GM12801 (cell line): Measurements from ENCODE around the gene ASIC2.
A peak's percentile ranks its signal among the peaks of the same experiment; 100 is the strongest.

Source experiments
- CTCF ChIP-seq: IDR thresholded peaks from one replicate; pipeline ENCODE4 v1.5.1; 2011; ENCODE audit warnings: control low read depth; ENCODE audit not compliant: insufficient read length; ENCODE audit errors: extremely low read depth

ASIC2 gene

GRCh38 chr17:33050611-33051140 is 242.4 kb downstream of the ASIC2 start:
- TF ChIP-seq CTCF: no peak

- peak; percentile 86 for TF ChIP-seq CTCF
Measured at GRCh38 chr17:33049781-33050414, 243.2 kb downstream of the ASIC2 start.

- no peak for TF ChIP-seq CTCF
Measured at GRCh38 chr17:33046361-33047255, 246.5 kb downstream of the ASIC2 start.

- TF ChIP-seq CTCF: no peak
Measured at GRCh38 chr17:33045216-33045615, 247.9 kb downstream of the ASIC2 start.

GRCh38 chr17:33044771-33045170 is 248.3 kb downstream of the ASIC2 start:
- TF ChIP-seq CTCF: no peak

GRCh38 chr17:33040461-33040860 is 252.6 kb downstream of the ASIC2 start:
- no peak for TF ChIP-seq CTCF

GRCh38 chr17:33039874-33040273 is 253.2 kb downstream of the ASIC2 start:
- TF ChIP-seq CTCF: no peak
